Measurements from ENCODE around the gene SCAMP4. TPM values are rescaled to one million over a fixed set of nuclear protein-coding genes. Genes with fewer than 3 reads are reported as not detected.

Gene SCAMP4
- polyA plus RNA-seq, 2 of the 4 experiments (the other 2 are of a cell fraction) = 7.6 to 63.0 TPM

GRCh38 chr19:1957562-1958248, 52.5 kb downstream of the SCAMP4 start:
- ATAC-seq (peak in 1 of 2 experiments; percentile 11; a peak in 2 of 6 replicates), FAIRE-seq (no peak), DNase-seq (ENCODE audit: low read depth in 1 of 2, low spot score in 1 of 2) (no peak)
- H3K27ac ChIP-seq = no peak overlapping the region
- 92% methylated on average over 5 of the region's 40 CpGs for WGBS (ENCODE audit: missing lambda C conversion rate)
- no peak overlapping the region for H3K4me2 ChIP-seq
- CTCF ChIA-PET = interaction anchor here (1.0 kb wide), 2 partner anchors 12 to 27 kb away, joined by 3 read pairs; no protein-coding TSS in a partner anchor
- no peak for TF ChIP-seq EHF (CRISPR knock-in tag; IDR thresholded peaks at IDR 0.05)
- TF ChIP-seq HEYL (CRISPR knock-in tag; IDR thresholded peaks at IDR 0.05) = no peak
- TF ChIP-seq, protein P1, sequence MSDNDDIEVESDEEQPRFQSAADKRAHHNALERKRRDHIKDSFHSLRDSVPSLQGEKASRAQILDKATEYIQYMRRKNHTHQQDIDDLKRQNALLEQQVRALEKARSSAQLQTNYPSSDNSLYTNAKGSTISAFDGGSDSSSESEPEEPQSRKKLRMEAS (IDR thresholded peaks at IDR 0.05) = no peak
- no peak for TF ChIP-seq ZNF302 (CRISPR knock-in tag; IDR thresholded peaks at IDR 0.05)
- TF ChIP-seq CBX2 (IDR thresholded peaks at IDR 0.05; ENCODE audit: borderline replicate concordance, low read depth) = no peak
- TF ChIP-seq JUN (IDR thresholded peaks at IDR 0.05) = no peak
- no peak for TF ChIP-seq BHLHE40 (IDR thresholded peaks at IDR 0.05; ENCODE audit: low read depth, low read length)
- no peak for TF ChIP-seq CEBPB (IDR thresholded peaks at IDR 0.05)
- no peak for TF ChIP-seq JUNB (IDR thresholded peaks at IDR 0.05)
- TF ChIP-seq CBX8 (IDR thresholded peaks at IDR 0.05) = no peak
- no peak for TF ChIP-seq MAZ (IDR thresholded peaks at IDR 0.05; ENCODE audit: borderline replicate concordance, low read depth, low read length)
- TF ChIP-seq ZC3H11A (IDR thresholded peaks at IDR 0.05) = no peak
- no peak for TF ChIP-seq RFX5 (IDR thresholded peaks at IDR 0.05)
- no peak for TF ChIP-seq FOSB (CRISPR knock-in tag; IDR thresholded peaks at IDR 0.05)
- TF ChIP-seq RARB (CRISPR knock-in tag; IDR thresholded peaks at IDR 0.05) = no peak
- no peak for TF ChIP-seq TFCP2L1 (CRISPR knock-in tag; IDR thresholded peaks at IDR 0.05)
- POLR2A ChIA-PET = interaction anchor here (0.6 kb wide), 1 partner anchor 325 kb away, joined by 3 read pairs; no protein-coding TSS in a partner anchor
- no peaks in the 10 kb centered on the region for H3K9me3 ChIP-seq
- H3K4me3 ChIP-seq = no peak overlapping the region
- no peaks in the 10 kb centered on the region for H3K4me1 ChIP-seq

DNA sequence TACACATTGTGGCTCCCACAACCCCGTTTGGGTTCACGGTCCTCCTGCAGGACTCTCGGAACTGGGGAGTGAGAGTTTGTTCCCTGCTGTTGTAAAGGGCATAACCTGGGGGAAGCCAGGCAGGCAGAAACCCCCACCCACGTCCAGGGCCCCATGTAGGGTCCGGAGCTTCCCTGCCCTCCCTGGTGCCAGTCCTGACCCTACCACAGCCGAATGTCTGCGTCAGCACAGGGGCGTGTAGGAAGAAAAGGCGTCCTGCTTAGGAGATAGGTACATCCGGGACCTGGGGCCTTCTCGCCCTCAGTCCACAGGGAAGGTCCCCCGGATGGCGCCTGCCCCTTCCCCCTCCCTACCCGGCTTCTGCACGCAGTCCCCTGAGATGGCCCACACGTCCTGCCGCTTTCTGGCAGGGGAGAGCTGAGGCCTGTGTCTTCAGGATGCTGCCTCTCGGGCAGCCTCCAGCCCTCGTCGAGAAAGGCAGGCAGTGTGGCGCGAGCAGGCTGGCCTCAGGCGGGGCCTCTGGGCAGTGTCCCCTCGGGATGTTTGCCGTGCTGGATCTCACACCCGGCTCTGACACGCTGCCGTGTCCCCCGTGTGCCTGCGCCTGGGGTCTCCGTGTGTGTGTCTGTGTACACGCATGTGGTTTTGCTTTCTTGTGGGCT, 54.9 kb downstream of the SCAMP4 start:
- POLR2A ChIA-PET = no interaction called here
- no peak for ATAC-seq
- no peak overlapping the region for H3K4me3 ChIP-seq
- no peak overlapping the region for H3K27ac ChIP-seq
- H3K4me2 ChIP-seq = no peak overlapping the region
- no peaks in the 10 kb centered on the region for H3K9me3 ChIP-seq
- 93% methylated on average over 17 of the region's 32 CpGs for WGBS (ENCODE audit: missing lambda C conversion rate)
- DNase-seq (ENCODE audit: low read depth in 1 of 2, low spot score in 1 of 2) = no peak
- TF ChIP-seq HOXA7 (CRISPR knock-in tag; IDR thresholded peaks at IDR 0.05) (no peak), HMGXB4 (CRISPR knock-in tag; IDR thresholded peaks at IDR 0.05; ENCODE audit: borderline replicate concordance) (no peak), EP300 (IDR thresholded peaks at IDR 0.05) (no peak), SMC3 (IDR thresholded peaks at IDR 0.05) (no peak), GATA3 (IDR thresholded peaks at IDR 0.05; ENCODE audit: borderline replicate concordance) (no peak), POLR2AphosphoS2 (conservative IDR thresholded peaks at IDR 0.05; ENCODE audit: low read length) (no peak), ELK1 (IDR thresholded peaks at IDR 0.05; ENCODE audit: low read depth, low read length) (no peak), HOXB13 (CRISPR knock-in tag; IDR thresholded peaks at IDR 0.05; ENCODE audit: low read depth) (no peak), CBX2 (IDR thresholded peaks at IDR 0.05; ENCODE audit: borderline replicate concordance, low read depth) (no peak), CBX8 (IDR thresholded peaks at IDR 0.05) (no peak), HOXB5 (CRISPR knock-in tag; IDR thresholded peaks at IDR 0.05) (no peak), POLR2A (IDR thresholded peaks at IDR 0.05; ENCODE audit: low read length) (no peak), MAZ (IDR thresholded peaks at IDR 0.05; ENCODE audit: borderline replicate concordance, low read depth, low read length) (no peak), HEYL (CRISPR knock-in tag; IDR thresholded peaks at IDR 0.05) (no peak), KDM5A (IDR thresholded peaks at IDR 0.05) (no peak), ESRRA (IDR thresholded peaks at IDR 0.05; ENCODE audit: borderline replicate concordance, low read length) (no peak)
- TF ChIP-seq, protein P2, sequence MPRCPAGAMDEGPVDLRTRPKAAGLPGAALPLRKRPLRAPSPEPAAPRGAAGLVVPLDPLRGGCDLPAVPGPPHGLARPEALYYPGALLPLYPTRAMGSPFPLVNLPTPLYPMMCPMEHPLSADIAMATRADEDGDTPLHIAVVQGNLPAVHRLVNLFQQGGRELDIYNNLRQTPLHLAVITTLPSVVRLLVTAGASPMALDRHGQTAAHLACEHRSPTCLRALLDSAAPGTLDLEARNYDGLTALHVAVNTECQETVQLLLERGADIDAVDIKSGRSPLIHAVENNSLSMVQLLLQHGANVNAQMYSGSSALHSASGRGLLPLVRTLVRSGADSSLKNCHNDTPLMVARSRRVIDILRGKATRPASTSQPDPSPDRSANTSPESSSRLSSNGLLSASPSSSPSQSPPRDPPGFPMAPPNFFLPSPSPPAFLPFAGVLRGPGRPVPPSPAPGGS (IDR thresholded peaks at IDR 0.05) = no peak
- TF ChIP-seq, protein P1 (IDR thresholded peaks at IDR 0.05) = no peak
- FAIRE-seq = no peak
- CTCF ChIA-PET = interaction anchor here (1.0 kb wide), 1 partner anchor 30 kb away, joined by 3 read pairs; no protein-coding TSS in a partner anchor
- H3K4me1 ChIP-seq = no peaks in the 10 kb centered on the region

Data from A549 (cell line).